Karpas-422 (cell line): Measurements from ENCODE around the gene RABGEF1. TPM values are rescaled to one million over a fixed set of nuclear protein-coding genes. Genes with fewer than 3 reads are reported as not detected.
"Not testable (repeated sequence)": the region's sequence is repeated elsewhere in the genome, so short reads cannot be mapped to it uniquely, and the experiment has no call there.

ENCODE experiments used
- DNase-seq: peaks from one replicate; pipeline ENCODE4 v3.0.0-alpha.2; 2015
- H2AFZ ChIP-seq: fragments of 200-600 bp; sonication (generic); 2 replicates; pipeline ENCODE4 v1.6.1; 2014; ENCODE audit warnings: antibody characterized with exemption, low read length, mixed read lengths
- H3K27ac ChIP-seq: fragments of 200-600 bp; sonication (generic); 2 replicates; pipeline ENCODE4 v1.5.1; 2014; ENCODE audit warnings: mild to moderate bottlenecking, low read length, moderate library complexity
- H3K27me3 ChIP-seq: fragments of 200-600 bp; sonication (generic); 2 replicates; pipeline ENCODE4 v1.6.1; 2014; ENCODE audit warnings: low read length, mixed read lengths
- H3K36me3 ChIP-seq: fragments of 200-600 bp; sonication (generic); 2 replicates; pipeline ENCODE4 v1.6.1; 2014; ENCODE audit warnings: low read length, mixed read lengths; ENCODE audit not compliant: insufficient read depth
- H3K4me1 ChIP-seq: fragments of 200-600 bp; sonication (generic); 2 replicates; pipeline ENCODE4 v1.6.1; 2014; ENCODE audit warnings: mild to moderate bottlenecking, low read length, mixed read lengths
- H3K4me2 ChIP-seq: fragments of 200-600 bp; sonication (generic); 2 replicates; pipeline ENCODE4 v1.6.1; 2014; ENCODE audit warnings: low read length, low read depth, mild to moderate bottlenecking; ENCODE audit not compliant: poor library complexity, severe bottlenecking
- H3K4me3 ChIP-seq: fragments of 200-600 bp; sonication (generic); 2 replicates; pipeline ENCODE4 v1.5.1; 2014; ENCODE audit warnings: mild to moderate bottlenecking, antibody characterized with exemption, low read length, mixed read lengths
- H3K79me2 ChIP-seq: fragments of 200-600 bp; sonication (generic); 2 replicates; pipeline ENCODE4 v1.6.1; 2014; ENCODE audit warnings: mild to moderate bottlenecking, low read length, mixed read lengths
- H3K9ac ChIP-seq: fragments of 200-600 bp; sonication (generic); 2 replicates; pipeline ENCODE4 v1.6.0; 2014; ENCODE audit warnings: low read length
- H3K9me2 ChIP-seq: fragments of 200-600 bp; sonication (generic), shearing (Covaris generic); replicated peaks from 2 replicates; pipeline ENCODE4 v1.6.0; 2014; ENCODE audit warnings: mild to moderate bottlenecking, low read length, moderate library complexity; ENCODE audit not compliant: insufficient read depth
- H3K9me3 ChIP-seq: fragments of 300-700, 200-600 bp; sonication (generic); 2 replicates; pipeline ENCODE4 v1.6.1; 2014; ENCODE audit warnings: low read length, mixed read lengths
- H4K20me1 ChIP-seq: fragments of 200-600 bp; sonication (generic); 2 replicates; pipeline ENCODE4 v1.6.1; 2014; ENCODE audit warnings: mild to moderate bottlenecking, antibody characterized with exemption, low read length, low read depth; ENCODE audit not compliant: insufficient read depth
- total RNA-seq: library from RNA; depleted of rRNA; stranded (reverse); fragments of >200 nt; shearing (Covaris generic); gene quantifications from 2 replicates; pipeline ENCODE4 v1.2.3, GENCODE V29; 2014; ENCODE audit warnings: low replicate concordance

RABGEF1 gene
- total RNA-seq, 1 experiment from 2014 or later: 26.1 TPM

DNA sequence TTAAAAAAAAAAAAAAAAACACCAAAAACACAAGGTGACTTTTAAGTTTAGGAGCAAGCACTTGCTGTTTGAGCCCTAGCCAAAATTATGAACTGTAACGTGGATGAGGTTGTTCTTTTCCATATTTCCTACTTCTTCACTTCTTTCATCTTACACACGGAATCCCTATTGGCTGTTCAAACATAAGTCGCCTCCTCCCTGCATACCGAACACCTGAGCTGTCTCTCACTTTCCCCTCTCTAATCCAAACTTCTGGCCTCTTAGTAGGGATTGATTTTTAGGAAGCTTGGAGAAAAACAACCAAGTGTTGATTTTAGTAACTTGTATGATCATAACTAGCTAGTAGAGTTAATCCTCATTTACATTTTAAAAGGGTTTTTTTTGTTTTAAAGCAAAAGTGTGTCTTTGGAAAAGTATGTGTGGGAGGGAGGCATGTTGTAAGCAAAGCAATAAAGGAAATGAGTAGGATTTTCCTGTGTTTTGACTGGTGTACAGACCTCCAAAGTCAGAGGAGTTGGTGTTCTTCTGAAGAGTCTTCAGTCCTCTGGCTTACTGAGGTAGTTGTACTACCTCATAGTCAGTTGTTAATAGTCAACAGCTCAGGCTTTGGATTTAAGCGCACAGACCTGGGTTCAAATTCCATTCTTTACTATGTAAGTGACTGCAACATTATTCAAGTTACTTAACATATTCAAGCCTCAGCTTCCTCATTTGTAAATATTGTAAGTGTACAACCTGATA lies 39.3 kb downstream of the RABGEF1 start:
- no peaks in the 10 kb centered on the region for H3K9me2 ChIP-seq
- H3K27ac ChIP-seq: no peak overlapping the region
- no peak overlapping the region for H3K4me2 ChIP-seq
- H3K4me1 ChIP-seq: peaks cover 17% of the 10 kb centered on the region
- peaks cover 48% of the 10 kb centered on the region for H3K79me2 ChIP-seq
- no peak overlapping the region for H2AFZ ChIP-seq
- no peaks in the 10 kb centered on the region for H4K20me1 ChIP-seq
- peaks cover 33% of the 10 kb centered on the region; the same call in 1 of the 2 replicates for H3K36me3 ChIP-seq
- H3K4me3 ChIP-seq: no peak overlapping the region
- no peaks in the 10 kb centered on the region for H3K27me3 ChIP-seq
- no peak for DNase-seq
- H3K9ac ChIP-seq: no peak overlapping the region
- H3K9me3 ChIP-seq: no peaks in the 10 kb centered on the region

DNA sequence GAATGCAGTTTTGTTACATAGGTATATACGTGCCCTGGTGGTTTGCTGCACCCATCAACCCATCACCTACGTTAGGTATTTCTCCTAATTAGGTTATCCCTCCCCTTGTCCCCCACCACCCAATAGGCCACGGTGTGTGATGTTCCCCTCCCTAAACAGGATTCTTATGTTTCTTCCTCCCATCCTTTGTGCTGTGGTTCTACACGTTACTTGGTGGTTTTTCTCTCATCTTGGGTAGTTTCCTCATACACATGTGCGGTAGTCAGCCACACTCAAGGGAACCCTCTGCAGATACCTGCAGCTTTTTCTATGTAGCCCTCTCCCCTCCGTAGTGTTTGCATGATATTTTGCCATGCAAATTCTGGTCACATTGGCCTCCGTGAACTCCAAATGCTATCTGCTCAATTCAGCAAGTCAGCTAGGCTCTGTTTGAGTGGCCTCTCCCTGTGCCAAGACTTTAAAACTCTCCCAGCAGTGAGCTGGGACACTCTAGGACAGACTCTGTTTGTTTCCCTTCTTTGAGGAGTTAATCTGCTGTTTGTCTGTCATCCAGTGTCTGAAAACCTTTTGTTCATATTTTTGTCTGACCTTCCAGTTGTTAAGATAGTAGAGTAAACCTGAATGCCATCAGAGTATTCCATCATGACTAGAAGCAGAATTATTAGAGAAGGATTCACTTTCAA lies 41.0 kb downstream of the RABGEF1 start:
- no peaks in the 10 kb centered on the region for H4K20me1 ChIP-seq
- H3K27ac ChIP-seq: peak overlapping the region; percentile 34
- H2AFZ ChIP-seq: no peak overlapping the region
- no peaks in the 10 kb centered on the region for H3K9me2 ChIP-seq
- no peaks in the 10 kb centered on the region for H3K27me3 ChIP-seq
- DNase-seq: no peak
- no peaks in the 10 kb centered on the region for H3K9me3 ChIP-seq
- H3K9ac ChIP-seq: no peak overlapping the region
- peaks cover 17% of the 10 kb centered on the region for H3K4me1 ChIP-seq
- peaks cover 48% of the 10 kb centered on the region for H3K79me2 ChIP-seq
- peak overlapping the region; percentile 36 for H3K4me2 ChIP-seq
- no peak overlapping the region for H3K4me3 ChIP-seq
- H3K36me3 ChIP-seq: peaks cover 48% of the 10 kb centered on the region; the same call in 1 of the 2 replicates

DNA sequence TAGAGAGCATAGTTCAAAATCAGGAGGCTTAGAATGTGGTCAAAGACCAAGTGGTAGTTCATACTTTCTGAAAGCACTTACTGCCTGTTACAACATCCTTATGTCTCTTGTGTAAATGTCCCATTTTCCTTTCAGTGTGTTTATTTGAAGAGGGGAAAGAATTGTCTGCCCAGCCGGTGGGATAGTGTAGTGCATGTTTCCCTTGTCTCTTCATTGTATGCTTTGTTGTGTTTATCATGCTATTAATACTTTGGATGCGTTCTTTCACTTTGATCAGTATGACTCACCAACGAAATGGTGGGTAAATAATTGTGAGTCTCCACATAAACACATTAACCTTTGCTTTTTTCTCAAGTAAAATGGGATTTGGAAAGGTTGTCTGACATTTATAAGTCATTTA lies 42.3 kb downstream of the RABGEF1 start:
- not testable (repeated sequence) for H3K4me2 ChIP-seq

DNA sequence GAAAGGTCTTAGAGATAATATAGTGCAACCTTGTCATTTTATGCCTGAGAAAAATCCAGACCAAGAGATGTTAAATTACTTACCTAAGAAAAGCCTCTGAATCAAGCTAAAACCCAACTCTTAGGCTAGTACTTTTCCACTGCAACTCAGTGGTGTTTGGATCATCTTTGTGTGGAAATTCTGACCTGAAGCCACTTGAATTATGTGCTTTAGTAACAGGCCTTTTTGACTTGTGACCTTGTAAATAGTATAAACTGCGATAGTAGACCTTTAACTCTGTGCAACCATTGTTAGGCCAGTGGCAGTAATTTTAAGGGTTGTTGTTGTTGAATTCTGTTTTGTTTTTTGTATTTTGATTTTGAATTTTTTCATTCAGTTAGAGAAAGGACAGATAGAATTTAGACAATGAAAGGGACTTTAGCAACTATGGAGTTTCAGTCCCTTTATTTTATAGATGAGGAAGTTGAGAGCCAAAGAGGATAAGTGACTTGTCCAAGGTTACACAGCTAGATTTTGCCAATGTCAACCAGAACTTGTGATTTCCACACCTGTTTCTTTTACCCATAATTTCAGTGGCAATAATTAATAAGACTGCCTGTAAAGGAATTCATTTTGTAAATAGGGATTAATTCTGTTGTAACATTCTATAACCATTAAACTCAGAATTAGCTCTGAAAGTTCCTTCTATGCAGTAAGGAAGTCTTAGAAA lies 43.5 kb downstream of the RABGEF1 start:
- H4K20me1 ChIP-seq, H3K9me3 ChIP-seq, H3K9me2 ChIP-seq, H3K4me2 ChIP-seq, H2AFZ ChIP-seq, H3K27me3 ChIP-seq, H3K27ac ChIP-seq, H3K9ac ChIP-seq, H3K4me3 ChIP-seq, DNase-seq: not testable (repeated sequence)
- peaks cover 32% of the 10 kb centered on the region for H3K79me2 ChIP-seq
- peaks cover 17% of the 10 kb centered on the region for H3K4me1 ChIP-seq
- H3K36me3 ChIP-seq: peaks cover 46% of the 10 kb centered on the region; the same call in 1 of the 2 replicates

More for the DNA sequence above, 42.3 kb downstream of the RABGEF1 start:
- not testable (repeated sequence) for H3K27ac ChIP-seq, H3K9me2 ChIP-seq, H3K4me3 ChIP-seq, H3K27me3 ChIP-seq, DNase-seq, H2AFZ ChIP-seq, H4K20me1 ChIP-seq, H3K9ac ChIP-seq, H3K9me3 ChIP-seq
- Histone ChIP-seq H3K79me2 (peaks cover 42% of the 10 kb centered on the region), H3K4me1 (peaks cover 17% of the 10 kb centered on the region), H3K36me3 (peaks cover 50% of the 10 kb centered on the region; the same call in 1 of the 2 replicates)

DNA sequence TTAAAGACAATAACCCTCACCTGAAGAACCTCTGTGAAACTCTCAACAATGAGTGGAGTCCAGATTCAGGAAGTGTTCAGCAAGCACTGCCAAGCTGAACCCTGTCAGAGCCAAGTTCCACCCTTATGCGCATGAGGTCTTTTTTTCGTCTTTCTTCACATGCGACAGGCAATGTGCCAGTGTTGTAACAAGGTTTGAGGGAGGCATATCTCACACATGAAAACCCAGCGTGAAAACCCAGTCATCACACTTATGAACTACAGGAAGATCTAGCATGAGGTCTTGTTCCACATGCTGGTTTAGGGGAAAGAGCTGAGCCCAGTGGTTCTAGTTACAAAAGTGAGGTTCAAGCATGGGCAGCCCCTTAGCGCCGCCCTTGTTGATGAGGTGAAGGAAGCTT lies 49.7 kb downstream of the RABGEF1 start:
- Histone ChIP-seq H3K27ac (no peak overlapping the region), H4K20me1 (no peaks in the 10 kb centered on the region), H3K79me2 (peaks cover 6% of the 10 kb centered on the region; the same call in 1 of the 2 replicates), H3K9me3 (no peaks in the 10 kb centered on the region), H2AFZ (no peak overlapping the region), H3K4me1 (no peaks in the 10 kb centered on the region), H3K4me2 (no peak overlapping the region), H3K9ac (no peak overlapping the region), H3K9me2 (no peaks in the 10 kb centered on the region), H3K4me3 (no peak overlapping the region), H3K27me3 (no peaks in the 10 kb centered on the region), H3K36me3 (peaks cover 48% of the 10 kb centered on the region; the same call in 1 of the 2 replicates)
- no peak for DNase-seq

DNA sequence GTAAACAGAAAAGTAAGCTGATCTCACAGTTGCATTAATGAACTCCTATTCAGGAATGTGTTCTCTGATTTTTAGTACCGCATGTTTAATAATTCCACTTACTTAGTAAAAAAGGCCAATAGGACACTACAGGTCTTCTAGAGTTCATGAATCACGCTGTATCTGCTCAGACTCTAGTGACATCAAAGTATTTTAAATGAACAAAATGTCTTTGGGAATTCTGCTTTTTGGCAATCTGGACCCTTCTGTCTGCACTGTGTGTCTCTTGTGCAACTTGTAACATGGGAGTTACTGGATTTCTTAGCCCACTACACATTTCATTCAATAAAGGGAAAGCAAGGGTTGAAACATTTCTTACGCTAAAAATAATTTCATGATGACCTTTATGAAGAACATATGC lies 50.2 kb downstream of the RABGEF1 start:
- Histone ChIP-seq H3K27ac (no peak overlapping the region), H3K79me2 (peaks cover 6% of the 10 kb centered on the region; the same call in 1 of the 2 replicates), H3K9ac (no peak overlapping the region), H3K36me3 (peaks cover 50% of the 10 kb centered on the region; the same call in 1 of the 2 replicates), H4K20me1 (no peaks in the 10 kb centered on the region), H2AFZ (no peak overlapping the region), H3K9me2 (no peaks in the 10 kb centered on the region), H3K4me1 (no peaks in the 10 kb centered on the region), H3K9me3 (no peaks in the 10 kb centered on the region), H3K27me3 (no peaks in the 10 kb centered on the region), H3K4me3 (no peak overlapping the region), H3K4me2 (no peak overlapping the region)
- no peak for DNase-seq

DNA sequence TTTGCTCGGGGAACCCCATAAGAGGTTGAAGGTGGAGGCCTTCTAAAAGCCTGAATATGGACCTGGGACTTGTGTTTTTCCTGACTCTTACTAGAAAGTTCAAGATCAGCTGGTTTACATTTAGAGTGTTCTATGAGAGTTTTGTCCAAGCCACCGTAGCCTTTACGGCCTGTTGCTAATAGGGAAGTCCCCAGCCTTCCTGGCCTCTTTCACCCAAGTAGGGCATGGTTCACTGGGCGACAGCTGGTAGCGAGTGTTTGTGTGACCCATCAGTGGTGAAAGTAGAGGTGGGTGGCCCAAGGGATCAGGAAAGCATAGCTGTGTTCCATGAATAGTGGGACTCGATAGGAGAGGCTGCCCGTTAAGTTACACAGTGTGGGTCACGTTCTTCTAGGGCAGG lies 60.1 kb downstream of the RABGEF1 start:
- Histone ChIP-seq H3K79me2 (no peaks in the 10 kb centered on the region), H3K9ac (no peak overlapping the region), H3K36me3 (peaks cover 20% of the 10 kb centered on the region), H3K9me2 (no peaks in the 10 kb centered on the region), H3K27ac (no peak overlapping the region), H3K4me2 (no peak overlapping the region), H3K4me3 (no peak overlapping the region), H4K20me1 (no peaks in the 10 kb centered on the region), H2AFZ (no peak overlapping the region), H3K9me3 (no peaks in the 10 kb centered on the region), H3K27me3 (no peaks in the 10 kb centered on the region), H3K4me1 (no peaks in the 10 kb centered on the region)
- no peak for DNase-seq

DNA sequence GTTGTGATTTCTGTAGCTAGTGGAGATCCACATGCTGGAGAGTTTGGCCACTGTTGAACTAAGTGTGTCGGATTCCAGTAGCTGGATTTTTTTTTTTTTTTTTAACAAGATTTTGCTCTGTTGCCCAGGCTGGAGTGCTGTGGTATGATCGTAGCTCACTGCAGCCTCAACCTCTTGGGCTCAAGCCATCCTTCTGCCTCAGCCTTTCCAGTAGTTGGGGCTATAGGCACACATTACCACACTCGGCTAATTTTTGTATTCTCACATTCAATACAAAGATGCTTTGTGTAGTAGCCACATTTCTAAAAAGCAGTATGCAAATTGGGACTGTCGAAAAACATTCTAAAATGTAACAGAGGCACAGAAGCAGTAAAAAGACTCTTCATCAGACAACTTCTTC lies 63.5 kb downstream of the RABGEF1 start:
- Histone ChIP-seq H3K4me2 (no peak overlapping the region), H3K4me1 (no peaks in the 10 kb centered on the region), H3K27me3 (no peaks in the 10 kb centered on the region), H3K9ac (no peak overlapping the region), H4K20me1 (no peaks in the 10 kb centered on the region), H2AFZ (no peak overlapping the region), H3K9me3 (no peaks in the 10 kb centered on the region), H3K27ac (no peak overlapping the region), H3K79me2 (no peaks in the 10 kb centered on the region), H3K4me3 (no peak overlapping the region), H3K9me2 (no peaks in the 10 kb centered on the region), H3K36me3 (peaks cover 17% of the 10 kb centered on the region)
- DNase-seq: no peak
